LHCN-M2 (cell line): ENCODE data around the gene ARNT2. TPM values are rescaled to one million over a fixed set of nuclear protein-coding genes. Genes with fewer than 3 reads are reported as not detected.
"Not testable (repeated sequence)": the region's sequence is repeated elsewhere in the genome, so short reads cannot be mapped to it uniquely, and the experiment has no call there.

Source experiments
- DNase-seq: peaks from one replicate; pipeline ENCODE4 v3.0.0-alpha.2; 2012; ENCODE audit warnings: low read depth
- total RNA-seq: library from RNA; depleted of rRNA; stranded (reverse); fragments of >200 nt; gene quantifications from 2 replicates; pipeline ENCODE4 v1.2.3, GENCODE V29; 2014; rRNA removed

ARNT2 gene
- total RNA-seq, 1 experiment from 2014 or later = 17.9 TPM

- not testable (repeated sequence) for DNase-seq
Observed at GRCh38 chr15:80647424-80647823, 243.2 kb downstream of the ARNT2 start.

Other genes starting within 250 kb of the ARNT2 start
- not detected in 2 replicates for gene CTXND1, start 152.2 kb upstream of the ARNT2 start, total RNA-seq